Measurements from ENCODE around the gene EZH2. TPM values are rescaled to one million over a fixed set of nuclear protein-coding genes. Genes with fewer than 3 reads are reported as not detected.

Gene EZH2
- total RNA-seq, 4 donors from 2014 or later: 0.62 to 1.5 (median 0.65) TPM

DNA sequence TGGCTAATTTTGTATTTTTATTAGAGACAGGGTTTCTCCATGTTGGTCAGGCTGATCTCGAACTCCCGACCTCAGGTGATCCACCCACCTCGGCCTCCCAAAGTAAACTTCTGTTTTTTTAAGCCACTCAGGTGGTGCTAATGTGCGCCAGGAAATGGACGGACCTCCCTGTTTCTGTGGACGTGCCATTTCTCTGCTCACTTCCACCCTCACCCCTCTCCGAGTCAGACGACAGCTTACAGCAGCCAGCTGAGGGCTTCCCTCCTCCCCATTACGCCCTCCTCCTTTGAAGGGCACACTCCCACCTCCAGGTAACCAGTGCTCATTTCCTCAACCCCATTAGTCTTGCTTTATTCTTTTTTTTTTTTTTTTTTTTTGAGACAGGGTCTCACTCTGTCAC lies 41.7 kb upstream of the EZH2 start:
- TF ChIP-seq EP300 (IDR thresholded peaks at IDR 0.05) (no peak), POLR2AphosphoS5 (IDR thresholded peaks at IDR 0.05) (no peak), POLR2A (IDR thresholded peaks at IDR 0.05) (no peak)
- TF ChIP-seq, protein P1, sequence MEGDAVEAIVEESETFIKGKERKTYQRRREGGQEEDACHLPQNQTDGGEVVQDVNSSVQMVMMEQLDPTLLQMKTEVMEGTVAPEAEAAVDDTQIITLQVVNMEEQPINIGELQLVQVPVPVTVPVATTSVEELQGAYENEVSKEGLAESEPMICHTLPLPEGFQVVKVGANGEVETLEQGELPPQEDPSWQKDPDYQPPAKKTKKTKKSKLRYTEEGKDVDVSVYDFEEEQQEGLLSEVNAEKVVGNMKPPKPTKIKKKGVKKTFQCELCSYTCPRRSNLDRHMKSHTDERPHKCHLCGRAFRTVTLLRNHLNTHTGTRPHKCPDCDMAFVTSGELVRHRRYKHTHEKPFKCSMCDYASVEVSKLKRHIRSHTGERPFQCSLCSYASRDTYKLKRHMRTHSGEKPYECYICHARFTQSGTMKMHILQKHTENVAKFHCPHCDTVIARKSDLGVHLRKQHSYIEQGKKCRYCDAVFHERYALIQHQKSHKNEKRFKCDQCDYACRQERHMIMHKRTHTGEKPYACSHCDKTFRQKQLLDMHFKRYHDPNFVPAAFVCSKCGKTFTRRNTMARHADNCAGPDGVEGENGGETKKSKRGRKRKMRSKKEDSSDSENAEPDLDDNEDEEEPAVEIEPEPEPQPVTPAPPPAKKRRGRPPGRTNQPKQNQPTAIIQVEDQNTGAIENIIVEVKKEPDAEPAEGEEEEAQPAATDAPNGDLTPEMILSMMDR (IDR thresholded peaks at IDR 0.05): no peak
- Histone ChIP-seq H3K27me3 (no peaks in the 10 kb centered on the region), H3K4me1 (no peaks in the 10 kb centered on the region), H3K27ac (no peak overlapping the region), H3K4me3 (no peak overlapping the region), H3K9me3 (no peaks in the 10 kb centered on the region), H3K36me3 (no peaks in the 10 kb centered on the region)
- no peak for ATAC-seq
- 90% methylated on average over 9 of the region's 9 CpGs; no CpG with 5 or more reads in 1 of the 2 donors for WGBS, 2 donors (ENCODE audit: low coverage in 1 of 2)

DNA sequence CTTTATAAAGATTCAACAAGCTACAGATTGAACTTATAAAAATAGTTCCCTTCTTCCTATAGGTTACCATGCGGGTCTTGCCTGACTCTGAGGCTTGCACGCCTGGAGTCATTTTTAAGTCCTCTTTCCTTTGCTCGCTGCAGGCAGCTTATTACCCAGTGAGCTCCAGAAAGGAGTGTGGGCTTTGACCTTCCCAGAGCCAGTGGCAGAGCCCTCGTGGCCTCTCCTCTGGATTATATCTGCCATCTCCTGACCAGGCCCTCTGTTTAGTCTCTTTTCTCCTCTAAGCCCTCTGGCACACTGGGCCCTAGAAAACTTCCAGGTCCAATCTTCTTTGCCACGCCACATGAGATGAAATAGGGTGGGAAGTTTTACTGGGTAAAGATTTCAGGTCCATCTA lies 39.9 kb upstream of the EZH2 start:
- no peak for ATAC-seq
- no peak overlapping the region for H3K27ac ChIP-seq
- no peaks in the 10 kb centered on the region for H3K27me3 ChIP-seq
- no peaks in the 10 kb centered on the region for H3K9me3 ChIP-seq
- H3K4me1 ChIP-seq: no peaks in the 10 kb centered on the region
- H3K36me3 ChIP-seq: no peaks in the 10 kb centered on the region
- 78 to 90% methylated on average over 4 to 5 of the region's 5 CpGs for WGBS, 2 donors (ENCODE audit: low coverage in 1 of 2)
- no peak overlapping the region for H3K4me3 ChIP-seq
- TF ChIP-seq POLR2AphosphoS5 (IDR thresholded peaks at IDR 0.05) (no peak), POLR2A (IDR thresholded peaks at IDR 0.05) (no peak), EP300 (IDR thresholded peaks at IDR 0.05) (no peak)
- TF ChIP-seq, protein P1 (IDR thresholded peaks at IDR 0.05): no peak

DNA sequence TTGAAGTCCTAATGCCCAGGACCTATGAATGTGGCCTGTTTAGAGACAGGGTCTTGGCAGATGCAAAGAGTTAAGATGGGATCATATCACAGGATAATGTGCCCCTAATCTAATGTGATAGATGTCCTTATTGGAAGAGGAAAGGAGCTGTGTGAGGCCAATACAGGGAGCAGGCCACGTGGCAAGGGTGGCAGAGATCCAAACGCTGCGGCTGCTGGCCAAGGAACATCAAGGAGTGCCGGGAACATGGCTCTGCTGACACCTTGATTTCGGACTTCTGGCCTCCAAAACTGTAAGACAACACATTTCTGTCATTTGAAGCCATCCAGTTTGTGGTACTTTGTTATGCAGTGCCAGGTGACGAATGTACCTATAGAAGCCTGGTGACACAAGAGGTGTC lies 37.7 kb upstream of the EZH2 start:
- Histone ChIP-seq H3K4me3 (no peak overlapping the region), H3K4me1 (no peaks in the 10 kb centered on the region), H3K9me3 (no peaks in the 10 kb centered on the region), H3K27ac (no peak overlapping the region), H3K36me3 (no peaks in the 10 kb centered on the region), H3K27me3 (no peaks in the 10 kb centered on the region)
- WGBS, 2 donors (ENCODE audit: low coverage in 1 of 2): 82 to 85% methylated on average over 6 of the region's 6 CpGs
- ATAC-seq: no peak
- TF ChIP-seq EP300 (IDR thresholded peaks at IDR 0.05) (no peak), POLR2AphosphoS5 (IDR thresholded peaks at IDR 0.05) (no peak), POLR2A (IDR thresholded peaks at IDR 0.05) (no peak)
- TF ChIP-seq, protein P1 (IDR thresholded peaks at IDR 0.05): no peak

DNA sequence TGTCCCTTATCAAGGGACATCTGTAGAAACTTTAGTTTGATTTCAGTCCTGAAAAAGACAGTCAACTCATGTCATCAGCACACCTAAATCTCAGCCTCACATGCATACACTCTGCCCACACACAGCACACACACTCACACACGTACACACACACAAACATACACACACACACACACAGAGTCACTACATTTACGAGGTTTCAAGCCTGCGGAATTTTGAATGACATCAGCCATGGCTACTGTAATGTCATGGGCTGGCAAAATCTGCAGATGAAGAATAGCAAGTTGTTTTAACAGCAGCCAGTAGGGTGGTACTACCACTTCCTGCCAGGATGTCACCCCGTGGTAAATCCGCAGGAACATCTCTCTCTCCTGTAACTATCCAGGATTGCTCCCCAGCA lies 37.1 kb upstream of the EZH2 start:
- 69 to 80% methylated on average over 2 to 5 of the region's 5 CpGs for WGBS, 2 donors (ENCODE audit: low coverage in 1 of 2)
- H3K4me1 ChIP-seq: no peaks in the 10 kb centered on the region
- no peak for ATAC-seq
- H3K36me3 ChIP-seq: no peaks in the 10 kb centered on the region
- H3K9me3 ChIP-seq: no peaks in the 10 kb centered on the region
- no peaks in the 10 kb centered on the region for H3K27me3 ChIP-seq
- TF ChIP-seq, protein P1 (IDR thresholded peaks at IDR 0.05): no peak
- TF ChIP-seq POLR2A (IDR thresholded peaks at IDR 0.05) (no peak), POLR2AphosphoS5 (IDR thresholded peaks at IDR 0.05) (no peak), EP300 (IDR thresholded peaks at IDR 0.05) (no peak)
- H3K27ac ChIP-seq: no peak overlapping the region
- H3K4me3 ChIP-seq: no peak overlapping the region

DNA sequence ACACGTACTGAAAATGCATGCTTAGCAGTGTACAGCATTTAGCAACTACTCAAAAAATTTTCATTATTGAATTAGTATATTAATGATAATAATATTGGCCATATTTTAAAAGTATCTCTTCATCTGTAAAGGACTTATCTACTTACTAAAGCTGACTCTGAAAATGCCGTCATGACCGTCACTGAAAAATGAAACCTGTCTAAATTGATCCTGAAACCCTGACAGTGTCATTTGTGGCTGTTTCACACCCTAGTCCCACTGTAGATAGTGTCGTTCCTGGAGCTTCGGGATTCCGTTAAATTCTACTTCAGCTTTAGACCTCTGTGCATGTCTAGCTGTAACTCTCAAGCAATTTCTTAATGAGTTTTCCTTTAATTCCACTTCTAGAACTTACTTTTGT lies 35.8 kb upstream of the EZH2 start:
- WGBS, 2 donors (ENCODE audit: low coverage in 1 of 2): 79 to 82% methylated on average over 6 of the region's 6 CpGs
- H3K27me3 ChIP-seq: no peaks in the 10 kb centered on the region
- TF ChIP-seq, protein P1 (IDR thresholded peaks at IDR 0.05): no peak
- TF ChIP-seq EP300 (IDR thresholded peaks at IDR 0.05) (no peak), POLR2AphosphoS5 (IDR thresholded peaks at IDR 0.05) (no peak), POLR2A (IDR thresholded peaks at IDR 0.05) (no peak)
- H3K4me3 ChIP-seq: no peak overlapping the region
- H3K36me3 ChIP-seq: no peaks in the 10 kb centered on the region
- no peak for ATAC-seq
- H3K4me1 ChIP-seq: no peaks in the 10 kb centered on the region
- H3K27ac ChIP-seq: no peak overlapping the region
- no peaks in the 10 kb centered on the region for H3K9me3 ChIP-seq
